NCI-H1930 (cell line): ENCODE measurements around the gene MMP24.
"Not testable (repeated sequence)": the region's sequence is repeated elsewhere in the genome, so short reads cannot be mapped to it uniquely, and the experiment has no call there.

Experiments used
- DNase-seq, 2 experiments: peaks; one replicate each; lab custom pipeline; 2025; lab: John Stamatoyannopoulos, UW

MMP24 gene

GRCh38 chr20:35226126-35226883, at the start of gene MMP24:
Gene MMP24 (plus strand): TSS chr20:35226690. CDS start chr20:35226739, 49 bp downstream.
- no peak for DNase-seq

- DNase-seq = no peak
Observed at GRCh38 chr20:35179292-35180212, 46.9 kb upstream of the MMP24 start.

GRCh38 chr20:35180266-35180665, 46.2 kb upstream of the MMP24 start:
- DNase-seq = no peak

- no peak for DNase-seq
Observed at GRCh38 chr20:35181731-35182130, 44.8 kb upstream of the MMP24 start.

DNA sequence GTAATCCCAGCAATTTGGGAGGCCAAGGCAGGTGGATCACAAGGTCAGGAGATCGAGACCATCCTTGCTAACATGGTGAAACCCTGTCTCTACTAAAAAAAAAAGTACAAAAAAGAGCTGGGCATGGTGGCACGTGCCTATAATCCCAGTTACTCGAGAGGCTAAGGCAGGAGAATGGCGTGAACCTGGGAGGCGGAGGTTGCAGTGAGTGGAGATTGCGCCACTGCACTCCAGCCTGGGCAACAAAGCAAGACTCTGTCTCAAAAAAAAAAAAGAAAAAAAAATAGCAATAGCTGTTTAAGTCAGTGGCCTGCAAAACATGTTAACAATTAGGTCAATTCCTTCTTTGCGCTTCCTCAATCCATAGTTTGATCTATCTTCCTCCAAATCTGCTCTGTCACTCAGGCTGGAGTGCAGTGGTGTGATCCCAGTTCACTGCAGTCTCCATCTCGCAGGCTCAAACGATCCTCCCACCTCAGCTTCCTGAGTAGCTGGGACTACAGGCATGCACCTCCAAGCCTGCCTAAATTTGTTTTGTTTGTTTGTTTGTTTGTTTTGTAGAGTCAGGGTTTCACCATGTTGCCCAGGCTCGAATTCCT, 39.7 kb upstream of the MMP24 start:
- DNase-seq = not testable (repeated sequence)

GRCh38 chr20:35187584-35188190, 38.8 kb upstream of the MMP24 start:
- no peak for DNase-seq

DNA sequence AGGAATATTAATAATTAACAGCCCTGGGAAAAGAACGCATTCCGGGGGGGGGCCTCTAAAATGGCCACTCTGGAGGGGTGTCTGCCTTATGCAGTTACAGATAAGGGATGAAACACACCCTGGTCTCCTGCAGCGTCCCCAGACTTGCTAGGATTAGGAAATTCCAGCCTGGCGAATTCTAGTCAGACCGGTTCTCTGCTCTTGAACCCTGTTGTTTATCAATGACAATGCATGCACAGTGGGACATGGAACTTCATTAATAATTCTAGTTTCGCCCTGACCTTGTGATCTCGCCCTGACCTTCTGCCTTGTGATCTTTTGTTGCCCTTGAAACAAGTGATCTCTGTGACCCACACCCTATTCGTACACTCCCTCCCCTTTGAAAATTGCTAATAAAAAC, 37.3 kb upstream of the MMP24 start:
- DNase-seq = not testable (repeated sequence)

GRCh38 chr20:35190556-35190955, 35.9 kb upstream of the MMP24 start:
- DNase-seq = no peak

DNA sequence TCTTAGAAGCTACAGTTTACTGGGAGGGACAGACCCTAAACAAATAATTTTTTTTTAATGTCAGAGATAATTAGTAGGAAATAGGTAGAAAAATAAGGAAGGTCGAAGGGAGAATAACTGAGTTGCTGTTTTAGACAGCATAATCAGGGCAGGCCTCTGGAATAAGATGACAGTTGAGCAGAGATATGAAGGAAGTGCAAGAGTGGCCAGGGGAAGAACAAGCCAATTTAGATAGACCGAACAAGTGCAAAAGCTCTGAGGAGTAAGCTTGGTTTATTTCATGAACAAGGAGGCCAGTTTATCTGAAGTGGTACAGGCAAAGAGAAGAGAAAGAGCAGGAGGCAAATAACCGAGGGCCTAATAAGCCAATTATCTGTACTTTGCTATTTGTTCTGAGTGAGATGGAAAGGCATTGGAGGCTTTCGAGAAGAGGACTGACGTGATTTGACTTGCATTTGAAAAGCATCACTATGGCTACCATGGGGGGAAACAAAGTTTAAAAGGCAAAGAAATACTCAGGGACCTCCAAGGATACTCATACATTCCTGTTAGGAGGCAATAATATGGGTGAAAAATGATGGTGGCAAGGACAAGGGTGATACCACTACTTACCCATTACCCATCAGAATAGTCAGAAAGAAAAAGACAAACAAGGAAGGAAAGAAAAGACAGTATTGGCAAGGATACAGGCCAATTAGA, 34.9 kb upstream of the MMP24 start:
- DNase-seq = no peak

DNA sequence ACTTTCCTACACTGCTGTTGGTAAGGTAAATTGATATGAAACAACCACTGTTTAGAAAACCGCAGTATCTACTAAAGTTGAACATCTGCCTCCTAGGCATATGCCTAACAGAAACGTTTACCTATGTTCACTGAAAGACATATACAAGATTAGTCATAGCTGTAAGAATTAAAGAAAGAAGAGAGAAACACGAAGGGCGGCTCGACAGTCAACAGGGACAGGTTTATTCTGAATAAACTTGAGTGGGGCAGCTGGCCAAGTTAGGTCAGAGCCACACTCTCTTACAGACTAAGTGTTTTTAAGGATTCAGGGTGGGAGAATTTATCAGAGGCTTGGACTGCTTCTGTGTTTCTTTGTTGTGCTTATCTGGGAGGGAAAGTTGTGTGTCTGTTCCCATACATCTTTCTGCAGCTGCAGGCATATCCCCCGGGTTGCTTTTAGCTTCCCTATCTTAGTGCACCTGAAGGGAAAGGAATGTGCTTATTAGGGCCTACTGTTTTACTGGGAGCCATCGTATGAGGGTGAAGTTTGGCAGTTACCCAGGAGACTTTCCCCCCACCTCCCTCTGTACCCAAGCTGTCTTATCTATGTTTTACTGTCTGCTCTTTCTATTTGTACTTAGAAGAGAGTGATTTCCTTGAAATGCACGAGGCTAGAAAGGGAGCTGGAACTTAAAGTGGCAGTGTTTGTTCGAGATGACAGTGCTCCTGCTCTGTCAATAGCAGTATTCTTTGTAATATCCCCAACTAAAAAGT, 34.2 kb upstream of the MMP24 start:
- DNase-seq = no peak

DNA sequence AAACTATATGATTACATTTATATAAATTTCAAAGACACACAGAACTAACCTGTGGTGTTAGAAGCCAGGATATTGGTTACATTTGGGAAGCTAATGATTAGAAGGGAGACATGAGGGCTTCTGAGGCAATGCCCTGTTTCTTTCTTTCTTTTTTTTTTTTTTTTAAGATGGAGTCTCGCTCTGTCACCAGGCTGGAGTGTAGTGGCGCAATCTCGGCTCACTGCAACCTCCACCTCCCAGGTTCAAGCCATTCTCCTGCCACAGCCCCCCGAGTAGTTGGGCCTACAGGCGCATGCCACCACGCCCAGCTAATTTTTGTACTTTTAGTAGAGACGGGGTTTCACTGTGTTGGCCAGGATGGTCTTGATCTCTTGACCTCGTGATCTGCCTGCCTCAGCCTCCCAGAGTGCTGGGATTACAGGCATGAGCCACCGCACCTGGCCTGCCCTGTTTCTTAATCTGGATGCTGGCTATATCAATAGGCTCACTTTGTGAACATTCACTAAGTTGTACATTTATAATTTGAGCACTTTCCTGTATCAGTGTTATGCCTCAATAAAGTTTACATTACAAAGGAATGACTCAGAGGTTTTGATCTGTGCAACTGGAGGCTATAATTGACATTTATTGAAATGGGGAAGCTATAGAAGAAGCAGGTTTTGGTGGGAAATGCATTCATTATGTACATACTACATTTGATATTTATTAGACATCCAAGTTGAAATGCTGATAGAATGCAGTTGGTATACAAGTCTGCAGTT, 33.3 kb upstream of the MMP24 start:
- not testable (repeated sequence) for DNase-seq

DNA sequence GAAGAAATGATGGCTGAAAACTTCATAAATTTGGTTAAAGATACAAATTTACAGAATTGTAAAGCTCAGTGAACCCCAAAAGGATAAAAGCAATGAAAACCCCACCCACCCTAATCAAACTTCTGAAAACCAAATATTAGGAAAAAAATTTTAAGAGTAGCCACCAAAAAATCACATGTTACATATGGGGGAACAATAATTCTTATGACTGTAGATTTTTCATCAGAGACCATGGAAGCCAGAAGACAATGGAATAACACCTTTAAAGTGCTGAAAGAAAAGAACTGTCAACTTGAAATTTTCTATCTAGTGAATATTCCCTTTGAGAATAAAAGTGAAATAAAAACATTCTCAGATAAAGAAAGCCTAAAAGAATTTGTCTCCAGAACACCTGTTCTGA, 30.2 kb upstream of the MMP24 start:
- no peak for DNase-seq

DNA sequence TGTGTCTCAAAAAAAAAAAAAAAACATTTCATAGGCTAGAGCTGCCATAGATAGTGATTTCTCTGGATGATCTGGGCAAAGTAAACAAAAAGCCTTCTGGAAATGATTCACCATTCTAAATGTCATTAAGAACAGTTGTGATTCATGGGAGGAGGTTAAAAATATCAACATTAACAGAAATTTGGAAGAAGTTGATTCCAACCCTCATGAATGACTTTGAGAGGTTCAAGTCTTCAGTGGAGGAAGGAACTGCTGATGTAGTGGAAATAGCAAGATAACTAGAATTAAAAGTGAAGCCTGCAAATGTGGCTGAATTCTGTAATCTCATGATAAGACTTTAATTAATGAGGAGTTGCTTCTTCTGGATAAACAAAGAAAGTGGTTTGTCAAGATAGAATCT, 26.8 kb upstream of the MMP24 start:
- DNase-seq = no peak

DNA sequence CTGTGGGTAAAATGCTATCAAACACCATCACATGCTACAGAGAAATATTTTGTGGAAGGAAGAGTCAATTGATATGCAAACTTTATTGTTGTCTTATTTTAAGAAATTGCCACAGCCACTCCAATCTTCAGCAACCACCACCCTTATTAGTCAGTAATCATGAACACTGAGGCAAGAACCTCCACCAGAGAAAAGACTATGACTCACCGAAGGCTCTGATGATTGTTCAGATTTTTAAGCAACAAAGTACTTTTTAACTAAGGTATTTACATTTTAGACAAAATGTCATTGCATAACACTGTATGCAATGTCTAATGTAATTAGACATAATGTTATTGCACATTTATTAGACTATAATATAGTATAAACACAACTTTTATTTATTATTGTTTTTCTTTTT, 26.2 kb upstream of the MMP24 start:
- DNase-seq = no peak

DNA sequence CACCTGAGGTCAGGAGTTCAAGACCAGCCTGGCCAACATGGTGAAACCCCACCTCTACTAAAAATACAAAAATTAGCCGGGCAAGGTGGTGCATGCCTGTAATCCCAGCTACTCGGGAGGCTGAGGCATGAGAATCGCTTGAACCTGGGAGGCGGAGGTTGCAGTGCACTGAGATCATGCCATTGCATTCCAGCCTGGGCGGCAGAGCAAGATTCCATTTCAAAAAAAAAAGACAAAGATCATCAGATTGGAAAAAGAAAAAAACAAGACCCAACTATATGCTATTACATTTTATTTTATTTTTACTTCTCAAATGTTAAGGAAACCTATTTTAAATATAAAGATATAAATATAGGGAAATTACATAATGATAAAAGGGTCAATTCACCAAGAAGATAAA, 25.0 kb upstream of the MMP24 start:
- DNase-seq = not testable (repeated sequence)

DNA sequence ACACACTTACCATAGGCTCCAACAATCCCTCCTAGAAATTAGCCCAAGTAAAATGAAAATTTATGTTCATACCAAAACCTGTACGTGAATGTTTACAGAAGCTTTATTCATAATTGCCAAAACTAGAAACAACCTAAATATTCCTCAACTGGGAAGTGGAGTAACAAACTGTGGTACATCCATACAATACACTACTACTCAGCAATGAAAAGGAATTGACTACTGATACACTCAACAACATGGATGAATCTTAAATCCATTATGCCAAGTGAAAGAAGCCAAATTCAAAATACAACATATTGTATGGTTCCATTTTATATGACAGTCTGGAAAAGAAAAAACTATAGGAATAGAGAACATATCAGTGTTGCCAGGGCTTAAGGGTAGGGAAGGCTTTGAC, 19.7 kb upstream of the MMP24 start:
- no peak for DNase-seq

- DNase-seq = peak; percentile 48 to 73
Observed at GRCh38 chr20:35207950-35208611, 18.4 kb upstream of the MMP24 start.

GRCh38 chr20:35215066-35215956, 11.2 kb upstream of the MMP24 start:
- DNase-seq = no peak

GRCh38 chr20:35216541-35216940, 9.9 kb upstream of the MMP24 start:
- DNase-seq = no peak
